GM21576 (cell line): ENCODE results near the gene BAG5.
"Not testable (repeated sequence)": the region's sequence is repeated elsewhere in the genome, so short reads cannot be mapped to it uniquely, and the experiment has no call there.

ENCODE experiments used
- ATAC-seq: cut with Tn5 transposase; IDR thresholded peaks from one replicate; pipeline ENCODE4 v1.9.1; 2021; ENCODE audit warnings: mild to moderate bottlenecking, moderate library complexity; ENCODE audit not compliant: unreplicated experiment

BAG5 gene

GRCh38 chr14:103512701-103513611 lies 49.5 kb downstream of the BAG5 start:
- ATAC-seq: no peak

GRCh38 chr14:103512180-103512579 lies 50.3 kb downstream of the BAG5 start:
- ATAC-seq: not testable (repeated sequence)

DNA sequence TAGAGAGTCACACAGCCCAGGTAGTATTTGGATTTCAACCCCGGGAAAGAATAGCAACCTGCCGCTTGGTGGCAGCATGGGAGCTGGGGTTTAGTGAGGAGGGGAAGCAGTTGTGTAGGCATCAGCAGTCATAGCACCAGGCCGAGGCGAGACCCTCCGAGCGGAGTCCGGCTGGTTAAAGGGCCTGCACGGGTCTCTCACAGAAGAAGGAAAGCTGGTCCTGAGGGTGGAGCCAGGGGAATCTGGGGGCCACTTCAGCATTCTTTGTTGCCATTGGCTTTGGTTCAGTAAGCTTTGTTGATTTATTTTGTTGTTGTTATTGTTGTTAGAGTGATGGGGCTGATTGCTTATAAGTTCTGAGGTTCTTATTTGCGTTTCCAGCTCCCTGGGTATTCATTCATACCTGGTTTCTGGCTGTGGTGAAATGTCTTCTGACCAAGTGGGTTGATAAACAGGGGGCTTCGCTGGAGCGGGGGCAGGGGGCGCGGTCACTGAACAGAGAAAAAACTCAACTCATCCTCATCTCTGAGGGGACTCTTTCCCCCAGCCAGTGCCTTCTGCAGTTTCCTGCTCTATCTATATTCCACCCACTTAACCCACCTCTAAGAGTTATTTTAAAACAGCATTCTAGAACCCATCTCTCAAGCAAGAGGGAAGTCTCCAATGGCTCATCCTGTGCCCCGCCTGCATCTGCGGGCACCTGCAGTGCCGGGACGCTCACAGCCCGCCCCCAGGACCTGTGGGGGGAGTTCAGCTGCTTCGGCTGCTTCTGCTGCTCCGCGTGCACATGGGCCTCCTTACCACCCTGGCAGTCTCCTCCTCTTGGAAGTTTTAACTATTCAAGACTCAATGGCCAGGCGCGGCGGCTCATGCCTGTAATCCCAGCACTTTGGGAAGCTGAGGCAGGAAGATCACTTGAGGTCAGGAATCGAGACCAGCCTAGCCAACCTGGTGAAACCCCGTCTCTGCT lies 51.4 kb downstream of the BAG5 start:
- no peak for ATAC-seq

DNA sequence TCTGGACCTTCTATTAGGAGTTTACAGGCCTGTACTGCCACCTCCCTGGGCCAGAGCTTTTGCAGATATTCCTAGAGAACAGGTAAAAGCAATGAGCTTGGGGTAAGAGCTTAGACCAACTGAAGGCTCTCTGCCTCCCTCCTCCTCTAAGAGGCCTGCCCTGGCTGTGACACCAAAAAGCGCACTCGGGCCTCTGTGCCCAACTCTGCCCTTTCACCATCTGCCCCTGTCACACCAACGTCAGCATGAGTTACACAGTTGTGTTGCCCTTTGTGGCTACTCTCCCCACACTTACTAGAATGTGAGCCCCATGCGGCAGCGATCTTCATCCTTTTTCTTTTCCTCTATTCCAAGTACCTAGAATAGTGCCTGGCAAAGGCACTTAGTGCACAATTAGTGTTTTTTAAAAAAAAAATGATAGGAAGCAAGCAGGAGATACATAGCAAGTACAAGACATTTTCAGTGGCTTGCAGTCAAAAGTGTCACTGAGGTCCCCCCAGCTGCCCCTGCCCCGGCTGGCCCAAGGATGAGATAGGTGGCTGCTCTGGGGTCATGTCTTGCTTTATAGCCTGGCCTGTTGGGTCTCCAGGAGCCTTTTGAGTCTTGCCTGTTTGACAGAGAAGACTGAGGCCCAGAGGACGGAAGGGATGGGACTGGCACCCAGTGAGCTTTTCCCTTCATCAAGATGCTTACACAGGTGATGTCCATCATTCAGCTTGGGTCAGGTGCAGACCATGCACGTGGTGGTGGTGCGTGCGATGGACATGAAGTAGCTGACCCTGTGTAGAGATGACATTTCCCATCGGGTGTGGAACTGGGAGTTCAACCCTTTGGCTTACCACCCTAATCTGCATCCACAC lies 52.4 kb downstream of the BAG5 start:
- no peak for ATAC-seq

GRCh38 chr14:103508521-103509329 lies 53.7 kb downstream of the BAG5 start:
- no peak for ATAC-seq

DNA sequence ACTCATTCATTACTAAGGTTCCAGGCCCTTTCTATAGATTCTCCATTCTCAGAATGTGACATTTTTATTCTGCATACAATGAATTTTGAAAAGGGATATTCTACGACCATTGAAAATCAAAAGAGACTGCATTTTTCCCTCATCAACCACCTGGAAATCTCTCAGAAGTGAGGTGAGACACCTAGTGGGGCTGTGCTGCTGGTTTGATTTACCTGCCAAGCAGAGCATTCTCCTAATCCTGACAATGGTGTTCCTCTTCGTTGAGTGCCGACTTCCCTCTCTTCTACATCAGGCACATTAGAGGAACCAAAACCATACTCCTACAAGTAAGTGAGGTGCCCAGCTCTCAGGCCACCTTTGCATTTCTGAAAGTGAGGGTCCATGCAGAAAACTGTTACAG lies 54.7 kb downstream of the BAG5 start:
- ATAC-seq: no peak
